Thyroid gland (tissue), 4 donors: ENCODE results near the gene ZFHX3. TPM values are rescaled to one million over a fixed set of nuclear protein-coding genes. Genes with fewer than 3 reads are reported as not detected.

Experiments
- DNase-seq, 2 donors: peaks; one replicate each; pipeline ENCODE4 v3.0.0-alpha.2; 2019
- H3K27ac ChIP-seq, 3 donors: fragments of 200-600 bp; sonication (generic); 1 replicate in 2 of 3; 2 replicates in 1 of 3; pipeline ENCODE4 v1.5.1; 2016 to 2019; ENCODE audit warnings: mild to moderate bottlenecking in 1 of 3, moderate library complexity in 1 of 3
- H3K27me3 ChIP-seq: fragments of 200-600 bp; sonication (generic); one replicate; pipeline ENCODE4 v1.5.1; 2019
- H3K36me3 ChIP-seq, 2 donors: fragments of 200-600 bp; sonication (generic); one replicate each; pipeline ENCODE4 v1.5.1; 2016 to 2019
- H3K4me1 ChIP-seq, 2 donors: fragments of 200-600 bp; sonication (generic); one replicate each; pipeline ENCODE4 v1.5.1; 2017 to 2019
- H3K4me3 ChIP-seq, 3 donors: fragments of 200-600 bp; sonication (generic); replicated peaks in 1 of 3; 1 replicate in 2 of 3; 2 replicates in 1 of 3; pipeline ENCODE4 v1.5.1; 2016; ENCODE audit warnings: mild to moderate bottlenecking in 1 of 3
- H3K9me3 ChIP-seq: fragments of 200-600 bp; sonication (generic); one replicate; pipeline ENCODE4 v1.5.1; 2017
- POLR2A ChIP-seq, 2 donors: fragments of 450-650 bp; IDR thresholded peaks; one replicate each; pipeline ENCODE4 v1.6.1; 2017; ENCODE audit warnings: antibody characterized with exemption in 2 of 2, mild to moderate bottlenecking in 2 of 2, moderate library complexity in 1 of 2
- WGBS, 2 donors: methylation state at CpG; one replicate each; pipeline ENCODE4 v1.1.5; 2017; 5-methylcytosine and 5-hydroxymethylcytosine counted together
- intact Hi-C: fragments of 100-400 bp; cut with DNase I; formaldehyde crosslinking; loops from one replicate; pipeline ENCODE4 v1.15.1; 2023
- total RNA-seq, 4 donors: library from RNA; depleted of rRNA; stranded (reverse); fragments of >200 nt; gene quantifications; one replicate each; pipeline ENCODE4 v1.2.3, GENCODE V29; 2016
- TF ChIP-seq, protein P1 (sequence below), 6 experiments: fragments of 200-600 bp in 3 of 6; fragments of 450-650 bp in 3 of 6; sonication (generic) in 3 of 6; IDR thresholded peaks; one replicate each; pipeline ENCODE4 v1.5.1; 2016 to 2019; ENCODE audit warnings: antibody characterized with exemption in 6 of 6, mild to moderate bottlenecking in 2 of 6, inconsistent platforms in 1 of 6, moderate library complexity in 1 of 6

ZFHX3 gene
- total RNA-seq, 4 donors from 2014 or later, result 27.4 to 92.9 (median 45.5) TPM

DNA sequence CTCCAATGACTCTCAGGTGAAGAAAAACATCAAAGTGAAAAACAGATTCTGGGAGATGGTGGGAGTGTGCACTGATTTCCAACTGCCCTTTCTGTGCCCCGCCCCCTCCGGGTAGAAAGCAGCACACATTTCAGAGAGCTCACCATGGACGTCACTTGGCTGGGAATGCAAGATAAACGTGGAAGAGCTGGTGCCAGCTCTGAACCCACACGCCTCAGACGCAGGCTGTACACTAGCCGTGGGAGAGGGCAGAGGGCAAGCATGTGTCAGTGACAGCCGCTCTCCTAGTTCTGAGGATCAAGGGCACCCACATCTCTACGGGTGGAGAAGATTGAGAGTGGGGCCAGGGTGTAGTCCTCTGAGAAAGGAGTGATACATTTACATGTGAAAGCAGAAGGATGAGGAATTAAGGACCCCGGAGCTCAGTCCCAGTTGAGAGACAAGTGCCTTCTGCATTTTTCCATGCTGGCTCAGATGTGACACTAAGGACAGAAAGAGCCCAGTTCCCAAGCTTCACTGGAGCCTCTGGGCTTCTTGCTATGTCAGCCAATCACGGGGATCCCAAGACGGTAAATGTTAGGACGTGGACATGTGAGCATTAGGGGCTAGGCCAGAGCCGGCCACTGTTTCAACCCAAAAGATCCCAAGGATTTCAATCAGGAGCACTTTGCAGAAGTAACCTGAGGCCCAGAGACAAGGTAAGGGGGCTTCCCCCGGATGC lies 101.3 kb downstream of the ZFHX3 start:
- intact Hi-C loops, result no loop called here
- TF ChIP-seq POLR2A (IDR thresholded peaks at IDR 0.05), result no peak
- TF ChIP-seq, protein P1, sequence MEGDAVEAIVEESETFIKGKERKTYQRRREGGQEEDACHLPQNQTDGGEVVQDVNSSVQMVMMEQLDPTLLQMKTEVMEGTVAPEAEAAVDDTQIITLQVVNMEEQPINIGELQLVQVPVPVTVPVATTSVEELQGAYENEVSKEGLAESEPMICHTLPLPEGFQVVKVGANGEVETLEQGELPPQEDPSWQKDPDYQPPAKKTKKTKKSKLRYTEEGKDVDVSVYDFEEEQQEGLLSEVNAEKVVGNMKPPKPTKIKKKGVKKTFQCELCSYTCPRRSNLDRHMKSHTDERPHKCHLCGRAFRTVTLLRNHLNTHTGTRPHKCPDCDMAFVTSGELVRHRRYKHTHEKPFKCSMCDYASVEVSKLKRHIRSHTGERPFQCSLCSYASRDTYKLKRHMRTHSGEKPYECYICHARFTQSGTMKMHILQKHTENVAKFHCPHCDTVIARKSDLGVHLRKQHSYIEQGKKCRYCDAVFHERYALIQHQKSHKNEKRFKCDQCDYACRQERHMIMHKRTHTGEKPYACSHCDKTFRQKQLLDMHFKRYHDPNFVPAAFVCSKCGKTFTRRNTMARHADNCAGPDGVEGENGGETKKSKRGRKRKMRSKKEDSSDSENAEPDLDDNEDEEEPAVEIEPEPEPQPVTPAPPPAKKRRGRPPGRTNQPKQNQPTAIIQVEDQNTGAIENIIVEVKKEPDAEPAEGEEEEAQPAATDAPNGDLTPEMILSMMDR (IDR thresholded peaks at IDR 0.05), result no peak
- no peak overlapping the region for H3K4me3 ChIP-seq
- H3K27ac ChIP-seq, result peak overlapping the region; percentile 39 to 74 (median 62)
- peak; percentile 50 to 54 for DNase-seq
- no peaks in the 10 kb centered on the region for H3K27me3 ChIP-seq
- H3K9me3 ChIP-seq, result no peaks in the 10 kb centered on the region
- H3K36me3 ChIP-seq, result peaks cover 9 to 13% of the 10 kb centered on the region in 2 donors
- H3K4me1 ChIP-seq, result peaks cover 45% of the 10 kb centered on the region in 2 donors
- 50 to 62% methylated on average over 15 of the region's 15 CpGs for WGBS, 2 donors

DNA sequence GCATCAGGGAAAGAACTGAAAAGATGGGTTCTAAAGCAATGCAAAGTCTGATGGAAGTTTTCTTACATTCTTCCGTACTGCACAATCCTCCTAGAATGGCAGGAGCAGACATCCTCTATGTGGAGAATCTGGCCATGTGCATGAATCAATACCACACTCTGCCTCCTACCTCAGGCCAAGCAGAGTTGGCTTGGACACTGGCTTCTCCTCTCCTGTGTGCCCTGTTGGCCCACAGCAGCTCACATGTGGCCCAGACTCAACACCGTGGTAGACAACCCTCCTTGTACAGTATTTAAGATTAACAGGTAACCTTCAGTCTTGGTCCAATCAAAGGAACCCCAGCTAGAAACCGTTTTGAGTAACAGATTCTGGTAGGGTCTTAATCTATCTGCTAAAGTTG lies 101.9 kb downstream of the ZFHX3 start:
- 77 to 83% methylated on average over 3 of the region's 3 CpGs for WGBS, 2 donors
- intact Hi-C loops, result no loop called here
- H3K27ac ChIP-seq, result peak overlapping the region; percentile 39 to 74 (median 62)
- no peak for DNase-seq
- peaks cover 42 to 45% of the 10 kb centered on the region in 2 donors for H3K4me1 ChIP-seq
- no peak overlapping the region for H3K4me3 ChIP-seq
- no peak for TF ChIP-seq POLR2A (IDR thresholded peaks at IDR 0.05)
- TF ChIP-seq, protein P1 (IDR thresholded peaks at IDR 0.05), result no peak
- H3K9me3 ChIP-seq, result no peaks in the 10 kb centered on the region
- H3K27me3 ChIP-seq, result no peaks in the 10 kb centered on the region
- H3K36me3 ChIP-seq, result peaks cover 9 to 13% of the 10 kb centered on the region in 2 donors

DNA sequence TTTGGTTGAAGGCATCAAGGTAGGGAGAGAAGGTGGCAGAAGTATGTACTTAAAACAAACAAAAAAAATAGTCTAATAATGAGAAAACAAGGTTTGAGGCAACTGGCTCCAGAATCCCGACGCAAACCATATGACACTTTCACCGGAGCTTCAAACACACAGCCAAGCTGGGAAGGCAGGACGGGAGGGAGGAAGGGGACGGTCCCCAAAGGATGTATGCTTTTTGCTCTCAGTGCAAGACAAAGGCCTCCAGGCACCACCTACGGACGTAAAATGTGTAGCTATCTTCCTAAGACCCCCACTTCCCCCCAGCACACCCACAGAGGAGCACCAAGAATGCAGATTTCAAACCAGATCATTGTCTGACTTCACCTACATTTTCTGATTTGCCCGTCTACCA lies 102.3 kb downstream of the ZFHX3 start:
- Histone ChIP-seq H3K27ac (peak overlapping the region in 2 of 3 donors; percentile 62 to 74), H3K27me3 (no peaks in the 10 kb centered on the region), H3K36me3 (peaks cover 8 to 13% of the 10 kb centered on the region in 2 donors), H3K9me3 (no peaks in the 10 kb centered on the region), H3K4me3 (no peak overlapping the region), H3K4me1 (peaks cover 44 to 45% of the 10 kb centered on the region in 2 donors)
- 90 to 92% methylated on average over 8 of the region's 8 CpGs for WGBS, 2 donors
- intact Hi-C loops, result no loop called here
- DNase-seq, result no peak
- TF ChIP-seq, protein P1 (IDR thresholded peaks at IDR 0.05), result no peak
- no peak for TF ChIP-seq POLR2A (IDR thresholded peaks at IDR 0.05)

DNA sequence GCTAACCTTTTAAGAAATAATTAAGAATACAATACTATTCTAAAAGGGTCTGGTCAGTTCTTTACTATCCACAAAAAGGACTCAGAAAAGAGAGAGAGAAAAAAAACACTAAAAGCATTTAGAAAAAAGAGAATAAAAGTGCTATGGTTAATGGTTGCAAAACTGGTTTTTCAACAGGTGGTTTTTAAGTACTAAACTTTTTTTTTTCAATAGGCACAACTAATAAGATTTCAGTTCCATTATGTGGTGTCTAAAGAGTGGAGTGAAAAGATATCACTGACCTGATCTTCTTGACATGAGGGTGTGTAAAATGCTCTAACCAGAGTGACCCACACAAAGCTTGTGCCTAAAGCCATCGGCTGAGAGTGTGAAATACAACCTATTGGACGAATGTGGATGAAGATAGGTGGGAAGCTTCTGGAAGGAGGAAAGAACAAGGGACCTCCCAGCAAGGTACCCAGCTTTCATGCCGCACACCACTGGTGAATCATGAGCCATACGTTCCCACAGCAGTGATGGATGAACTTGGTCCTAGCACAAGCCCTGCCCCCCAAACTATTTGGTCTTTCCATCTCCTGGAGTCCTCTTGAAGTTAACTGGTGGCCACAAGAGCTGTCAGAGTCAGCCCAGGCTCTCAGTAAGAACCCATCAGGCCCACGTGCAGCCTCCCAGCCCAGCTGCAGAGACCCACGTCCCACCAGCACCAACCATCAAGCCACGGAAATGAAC lies 103.0 kb downstream of the ZFHX3 start:
- peak overlapping the region; percentile 37 to 63 (median 57) for H3K27ac ChIP-seq
- 61 to 74% methylated on average over 7 of the region's 7 CpGs for WGBS, 2 donors
- H3K4me1 ChIP-seq, result peaks cover 45 to 51% of the 10 kb centered on the region in 2 donors
- no peaks in the 10 kb centered on the region for H3K9me3 ChIP-seq
- no peak for TF ChIP-seq POLR2A (IDR thresholded peaks at IDR 0.05)
- TF ChIP-seq, protein P1 (IDR thresholded peaks at IDR 0.05), result no peak
- H3K36me3 ChIP-seq, result peaks cover under 1 to 8% of the 10 kb centered on the region in 2 donors
- no peaks in the 10 kb centered on the region for H3K27me3 ChIP-seq
- H3K4me3 ChIP-seq, result no peak overlapping the region
- intact Hi-C loops, result no loop called here
- no peak for DNase-seq

DNA sequence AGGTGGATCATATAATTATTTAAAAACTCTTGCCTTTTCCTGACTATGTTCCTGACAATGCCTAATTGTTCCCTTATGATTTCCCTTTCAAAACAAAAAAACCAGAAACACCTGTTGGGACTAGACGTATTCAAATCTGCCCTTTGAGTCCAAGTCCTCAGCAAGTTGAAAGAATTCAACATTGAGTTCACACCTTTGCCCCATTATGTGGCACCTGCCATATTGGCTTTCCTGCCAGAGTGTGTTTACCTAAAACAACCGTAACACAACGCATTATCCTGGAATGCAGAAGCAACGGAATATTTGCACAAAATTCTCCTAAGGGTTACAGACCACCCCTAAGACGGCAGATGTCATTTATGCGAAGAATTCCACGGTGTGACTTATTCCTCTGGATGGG lies 105.9 kb downstream of the ZFHX3 start:
- WGBS, 2 donors, result 94 to 95% methylated on average over 7 of the region's 7 CpGs

More for the DNA sequence above, 105.9 kb downstream of the ZFHX3 start:
- no peak overlapping the region for H3K27ac ChIP-seq
- intact Hi-C loops, result no loop called here
- H3K4me3 ChIP-seq, result no peak overlapping the region
- no peaks in the 10 kb centered on the region for H3K27me3 ChIP-seq
- no peak for DNase-seq
- no peaks in the 10 kb centered on the region for H3K36me3 ChIP-seq
- peaks cover 63 to 68% of the 10 kb centered on the region in 2 donors for H3K4me1 ChIP-seq
- no peaks in the 10 kb centered on the region for H3K9me3 ChIP-seq
- TF ChIP-seq POLR2A (IDR thresholded peaks at IDR 0.05), result no peak
- TF ChIP-seq, protein P1 (IDR thresholded peaks at IDR 0.05), result no peak
